H9 (cell line): ENCODE results near the gene ACACA. TPM values are rescaled to one million over a fixed set of nuclear protein-coding genes. Genes with fewer than 3 reads are reported as not detected.

Experiments used
- DNase-seq: peaks from one replicate; pipeline ENCODE4 v3.0.0-alpha.2; 2017
- H2AFZ ChIP-seq: one replicate; pipeline ENCODE4 v1.6.1; 2013; ENCODE audit warnings: mild to moderate bottlenecking, low read length, control low read depth, moderate library complexity
- H2AK5ac ChIP-seq: 2 replicates; pipeline ENCODE4 v1.6.1; 2013; ENCODE audit warnings: low read length, control low read depth, mixed read lengths; ENCODE audit not compliant: insufficient read length
- H2BK120ac ChIP-seq: one replicate; pipeline ENCODE4 v1.6.1; 2013; ENCODE audit warnings: low read depth, mild to moderate bottlenecking, low read length, control low read depth, inconsistent platforms; ENCODE audit not compliant: poor library complexity, severe bottlenecking
- H2BK12ac ChIP-seq: 2 replicates; pipeline ENCODE4 v1.6.1; 2013; ENCODE audit warnings: low read length, control low read depth, mixed read lengths, low read depth; ENCODE audit not compliant: insufficient read length
- H2BK15ac ChIP-seq: 2 replicates; pipeline ENCODE4 v1.6.1; 2013; ENCODE audit warnings: low read depth, low read length, control low read depth
- H2BK20ac ChIP-seq: one replicate; pipeline ENCODE4 v1.6.1; 2013; ENCODE audit warnings: low read depth, mild to moderate bottlenecking, low read length, control low read depth, inconsistent platforms; ENCODE audit not compliant: poor library complexity, severe bottlenecking
- H2BK5ac ChIP-seq: 2 replicates; pipeline ENCODE4 v1.6.1; 2013; ENCODE audit warnings: low read length, control low read depth, mixed read lengths; ENCODE audit not compliant: insufficient read length
- H3K14ac ChIP-seq: 2 replicates; pipeline ENCODE4 v1.6.1; 2013; ENCODE audit warnings: low read length, control low read depth; ENCODE audit not compliant: insufficient read depth
- H3K18ac ChIP-seq: 2 replicates; pipeline ENCODE4 v1.6.1; 2013; ENCODE audit warnings: low read depth, mild to moderate bottlenecking, mixed read lengths, low read length, control low read depth; ENCODE audit not compliant: insufficient read length
- H3K23ac ChIP-seq: 2 replicates; pipeline ENCODE4 v1.6.1; 2013; ENCODE audit warnings: low read length, control low read depth, mixed read lengths, low read depth; ENCODE audit not compliant: insufficient read length
- H3K23me2 ChIP-seq: 2 replicates; pipeline ENCODE4 v1.6.1; 2013; ENCODE audit warnings: low read depth, mild to moderate bottlenecking, mixed read lengths, low read length, control low read depth; ENCODE audit not compliant: insufficient read length, poor library complexity, severe bottlenecking
- H3K27ac ChIP-seq: 2 replicates; pipeline ENCODE4 v1.5.1; 2013; ENCODE audit warnings: low read length, control low read depth, mixed read lengths, low read depth; ENCODE audit not compliant: insufficient read length
- H3K27me3 ChIP-seq: 2 replicates; pipeline ENCODE4 v1.6.1; 2013; ENCODE audit warnings: low read length, control low read depth, inconsistent platforms; ENCODE audit not compliant: insufficient read depth
- H3K4ac ChIP-seq: 2 replicates; pipeline ENCODE4 v1.6.1; 2013; ENCODE audit warnings: low read depth, mild to moderate bottlenecking, control low read depth, inconsistent platforms, low read length, moderate library complexity
- H3K4me1 ChIP-seq: 2 replicates; pipeline ENCODE4 v1.6.1; 2013; ENCODE audit warnings: low read length, control low read depth, inconsistent platforms; ENCODE audit not compliant: insufficient read depth
- H3K4me2 ChIP-seq: 2 replicates; pipeline ENCODE4 v1.6.1; 2013; ENCODE audit warnings: low read length, control low read depth, mixed read lengths; ENCODE audit not compliant: insufficient read length, insufficient read depth
- H3K56ac ChIP-seq: 2 replicates; pipeline ENCODE4 v1.6.1; 2013; ENCODE audit warnings: low read depth, mild to moderate bottlenecking, mixed read lengths, low read length, control low read depth; ENCODE audit not compliant: insufficient read length
- H3K79me1 ChIP-seq: 2 replicates; pipeline ENCODE4 v1.6.1; 2013; ENCODE audit warnings: low read depth, mild to moderate bottlenecking, moderate library complexity, low read length, control low read depth, inconsistent platforms; ENCODE audit not compliant: insufficient read depth, poor library complexity, severe bottlenecking
- H3K79me2 ChIP-seq: 2 replicates; pipeline ENCODE4 v1.6.1; 2013; ENCODE audit warnings: low read length, control low read depth, inconsistent platforms; ENCODE audit not compliant: insufficient read depth
- H3K9ac ChIP-seq: 2 replicates; pipeline ENCODE4 v1.6.1; 2013; ENCODE audit warnings: low read length, control low read depth, mixed read lengths; ENCODE audit not compliant: insufficient read length; ENCODE audit errors: extremely low read depth
- H3K9me3 ChIP-seq: one replicate; pipeline ENCODE4 v1.6.1; 2013; ENCODE audit warnings: low read depth, low read length, inconsistent platforms; ENCODE audit not compliant: control insufficient read depth
- H3T11ph ChIP-seq: one replicate; pipeline ENCODE4 v1.6.1; 2013; ENCODE audit warnings: mild to moderate bottlenecking, low read length, control low read depth, inconsistent platforms
- H4K20me1 ChIP-seq: one replicate; pipeline ENCODE4 v1.6.1; 2013; ENCODE audit not compliant: control insufficient read depth, insufficient read length, insufficient read depth
- H4K5ac ChIP-seq: 2 replicates; pipeline ENCODE4 v1.6.1; 2013; ENCODE audit warnings: low read depth, mild to moderate bottlenecking, mixed read lengths, low read length, control low read depth; ENCODE audit not compliant: insufficient read length
- H4K8ac ChIP-seq: replicated peaks from 2 replicates; pipeline ENCODE4 v1.6.1; 2013; ENCODE audit warnings: low read length, control low read depth, mixed read lengths, low read depth; ENCODE audit not compliant: insufficient read length
- H4K91ac ChIP-seq: 2 replicates; pipeline ENCODE4 v1.6.1; 2013; ENCODE audit warnings: low read depth, mild to moderate bottlenecking, moderate library complexity, mixed read lengths, low read length, control low read depth; ENCODE audit not compliant: insufficient read length
- H3K27ac Mint-ChIP-seq, 3 experiments: 2 replicates in 2 of 3; 3 replicates in 1 of 3; pipeline ENCODE4 v1.8.0; 2020 to 2021; ENCODE audit warnings: mixed read lengths in 3 of 3, mild to moderate bottlenecking in 1 of 3, moderate library complexity in 1 of 3
- H3K27me3 Mint-ChIP-seq: 2 replicates; pipeline ENCODE4 v1.8.0; 2021; ENCODE audit warnings: low read depth, mild to moderate bottlenecking, moderate library complexity, mixed read lengths
- H3K36me3 Mint-ChIP-seq, 3 experiments: 2 replicates in 2 of 3; 3 replicates in 1 of 3; pipeline ENCODE4 v1.8.0; 2020 to 2021; ENCODE audit warnings: low read depth in 3 of 3, mixed read lengths in 3 of 3; ENCODE audit not compliant: insufficient read depth in 1 of 3
- H3K4me1 Mint-ChIP-seq, 2 experiments: 2 replicates each; pipeline ENCODE4 v1.8.0; 2020; ENCODE audit warnings: mixed read lengths in 2 of 2
- H3K4me3 Mint-ChIP-seq, 2 experiments: 2 replicates in 1 of 2; 3 replicates in 1 of 2; pipeline ENCODE4 v1.8.0; 2020 to 2021; ENCODE audit warnings: mild to moderate bottlenecking in 2 of 2, mixed read lengths in 2 of 2, moderate library complexity in 1 of 2
- H3K9me3 Mint-ChIP-seq, 2 experiments: 2 replicates in 1 of 2; 3 replicates in 1 of 2; pipeline ENCODE4 v1.8.0; 2020; ENCODE audit warnings: mild to moderate bottlenecking in 2 of 2, mixed read lengths in 2 of 2, moderate library complexity in 1 of 2
- CTCF ChIP-seq: fragments of 200-600 bp; sonication (generic); conservative IDR thresholded peaks from 3 replicates; pipeline ENCODE4 v1.8.0; 2021; ENCODE audit warnings: antibody characterized with exemption, mild to moderate bottlenecking
- total RNA-seq: library from RNA; stranded (reverse); gene quantifications from 2 replicates; pipeline ENCODE4 v1.2.1, GENCODE V29; 2021

Gene ACACA
- total RNA-seq, 1 experiment from 2014 or later, result 135 TPM

- Histone ChIP-seq H3K4me2 (no peak overlapping the region), H3K18ac (no peak overlapping the region), H2AFZ (no peak overlapping the region), H4K20me1 (no peaks in the 10 kb centered on the region), H3K27ac (no peak overlapping the region), H3K4ac (no peak overlapping the region), H2BK15ac (no peak overlapping the region), H4K91ac (no peak overlapping the region), H3K9ac (no peak overlapping the region), H4K8ac (no peak overlapping the region), H3K23me2 (no peaks in the 10 kb centered on the region), H2BK12ac (no peak overlapping the region), H3K79me1 (no peaks in the 10 kb centered on the region), H2AK5ac (no peak overlapping the region), H3K9me3 (no peaks in the 10 kb centered on the region), H3K79me2 (no peaks in the 10 kb centered on the region), H2BK20ac (no peak overlapping the region), H2BK120ac (no peak overlapping the region), H3T11ph (no peak overlapping the region), H3K56ac (no peak overlapping the region), H4K5ac (no peak overlapping the region), H3K4me1 (no peaks in the 10 kb centered on the region), H3K23ac (no peak overlapping the region), H2BK5ac (no peak overlapping the region), H3K27me3 (no peaks in the 10 kb centered on the region), H3K14ac (no peak overlapping the region)
- H3K36me3 Mint-ChIP-seq, result no peaks in the 10 kb centered on the region
- no peaks in the 10 kb centered on the region for H3K27me3 Mint-ChIP-seq
- no peak overlapping the region for H3K27ac Mint-ChIP-seq
- H3K4me3 Mint-ChIP-seq, result no peak overlapping the region
- H3K9me3 Mint-ChIP-seq, result no peaks in the 10 kb centered on the region
- no peak for DNase-seq
- peaks cover 4 to 10% of the 10 kb centered on the region in 2 experiments for H3K4me1 Mint-ChIP-seq
- no peak for TF ChIP-seq CTCF
These were observed 21.1 kb downstream of the ACACA start for GRCh38 chr17:37385474-37385990.
